Osteoblast (primary cell): ENCODE measurements around the gene TLE3. TPM values are rescaled to one million over a fixed set of nuclear protein-coding genes. Genes with fewer than 3 reads are reported as not detected.

Experiments
- small RNA-seq: library from RNA; depleted of rRNA; stranded (forward); fragments of <200 nt; gene quantifications from one replicate; pipeline ENCODE3, GENCODE V24; 2012
- total RNA-seq: library from RNA; depleted of rRNA; stranded (reverse); fragments of >200 nt; gene quantifications from 2 replicates; pipeline ENCODE4 v1.2.3, GENCODE V29; 2012

TLE3 gene
- total RNA-seq, 1 donor, result 29.7 TPM

Small RNAs within 50 kb of the gene (small RNA-seq; reads per million reads assigned to genes)
- gene MIR629, result 18.0 reads per million, percentile 94 among the genes with 10 or more reads in this experiment
